Fibroblast of villous mesenchyme (primary cell): ENCODE measurements around the gene EFNA1. TPM values are rescaled to one million over a fixed set of nuclear protein-coding genes. Genes with fewer than 3 reads are reported as not detected.

Experiments used
- DNase-seq: peaks from one replicate; pipeline ENCODE4 v3.0.0-alpha.2; 2010; ENCODE audit warnings: low read depth
- H3K4me3 ChIP-seq: 2 replicates; pipeline ENCODE4 v1.5.1; 2011; ENCODE audit warnings: low read depth, mild to moderate bottlenecking, low read length
- CTCF ChIP-seq: IDR thresholded peaks from 2 replicates; pipeline ENCODE4 v1.5.1; 2012; ENCODE audit warnings: low read depth, mild to moderate bottlenecking, low read length; ENCODE audit not compliant: insufficient read depth
- total RNA-seq: library from RNA; depleted of rRNA; stranded (reverse); fragments of >200 nt; gene quantifications from 2 replicates; pipeline ENCODE4 v1.2.3, GENCODE V29; 2012

The EFNA1 gene
- total RNA-seq, 1 donor = not detected

GRCh38 chr1:155125511-155125945 is 2.1 kb upstream of the EFNA1 start:
- H3K4me3 ChIP-seq = no peak overlapping the region
- no peak for TF ChIP-seq CTCF
- no peak for DNase-seq

- H3K4me3 ChIP-seq = peak overlapping the region; percentile 60
- peak; percentile 33 for DNase-seq
- no peak for TF ChIP-seq CTCF
Measured at GRCh38 chr1:155125946-155126555, 1.6 kb upstream of the EFNA1 start.

- H3K4me3 ChIP-seq = peak overlapping the region; percentile 60
- TF ChIP-seq CTCF = no peak
- peak; percentile 28 for DNase-seq
Measured at GRCh38 chr1:155126556-155127104, 1.0 kb upstream of the EFNA1 start.

- peak; percentile 16 for DNase-seq
- TF ChIP-seq CTCF = no peak
- H3K4me3 ChIP-seq = peak overlapping the region; percentile 53
Measured at GRCh38 chr1:155127967-155128754, 485 bp downstream of the EFNA1 start.

- no peak for TF ChIP-seq CTCF
- H3K4me3 ChIP-seq = no peak overlapping the region
- no peak for DNase-seq
Measured at GRCh38 chr1:155128755-155129473, 1.2 kb downstream of the EFNA1 start.

- no peak for TF ChIP-seq CTCF
- H3K4me3 ChIP-seq = no peak overlapping the region
- no peak for DNase-seq
Measured at GRCh38 chr1:155130272-155131006, 2.8 kb downstream of the EFNA1 start.
